Psoas muscle (tissue), 8 donors: ENCODE data around the gene PRMT5. TPM values are rescaled to one million over a fixed set of nuclear protein-coding genes. Genes with fewer than 3 reads are reported as not detected.

Experiments used
- ATAC-seq, 4 donors: fragments of 200-7000 bp; cut with Tn5 transposase; one replicate each; pipeline ENCODE4 v1.9.1; 2020; ENCODE audit warnings: moderate library complexity in 3 of 4, mild to moderate bottlenecking in 2 of 4
- DNase-seq, 2 donors: peaks; one replicate each; pipeline ENCODE4 v3.0.0-alpha.2; 2020
- H3K27ac ChIP-seq: fragments of 200-600 bp; one replicate; pipeline ENCODE4 v1.8.0; 2022
- H3K27me3 ChIP-seq, 3 donors: fragments of 200-600 bp in 1 of 3; one replicate each; pipeline versions ENCODE4 v1.6.1 to v1.8.0; 2013 to 2022; ENCODE audit warnings: low read length in 2 of 3, mild to moderate bottlenecking in 2 of 3, moderate library complexity in 1 of 3; ENCODE audit not compliant: insufficient read depth in 3 of 3
- H3K36me3 ChIP-seq, 2 donors: fragments of 200-600 bp in 1 of 2; one replicate each; pipeline versions ENCODE4 v1.6.1 to v1.8.0; 2013 to 2022; ENCODE audit warnings: low read depth in 1 of 2, mild to moderate bottlenecking in 1 of 2, moderate library complexity in 1 of 2; ENCODE audit not compliant: insufficient read depth in 1 of 2
- H3K4me1 ChIP-seq: fragments of 200-600 bp; one replicate; pipeline ENCODE4 v1.8.0; 2022
- H3K4me3 ChIP-seq: fragments of 200-600 bp; one replicate; pipeline ENCODE4 v1.8.0; 2022; ENCODE audit warnings: mild to moderate bottlenecking
- H3K9me3 ChIP-seq: fragments of 200-600 bp; one replicate; pipeline ENCODE4 v1.8.0; 2022
- CTCF ChIP-seq: fragments of 200-600 bp; IDR thresholded peaks from one replicate; pipeline ENCODE4 v1.8.0; 2022; ENCODE audit warnings: antibody characterized with exemption
- WGBS, 3 donors: extraction: QIAGEN DNeasy Blood & Tissue Kit; methylation state at CpG; one replicate each; pipeline versions ENCODE4 v1.1.6 to v1.1.7; 2013; 5-methylcytosine and 5-hydroxymethylcytosine counted together
- intact Hi-C, 2 donors: fragments of 100-400 bp; cut with DNase I; formaldehyde crosslinking; loops; one replicate each; pipeline versions ENCODE4 v1.11.0 to v1.14.2; 2022
- polyA plus RNA-seq, 3 donors: library from polyadenylated mRNA; stranded (reverse); fragments of 200-250 nt; gene quantifications; one replicate each; pipeline ENCODE4 v1.2.3, GENCODE V29; 2013
- total RNA-seq, 4 donors: library from RNA; stranded (reverse); fragmentation: NEBNext Ultra II Directional in 2 of 4; extraction: Animal tissue kit (Norgen Biotek cat#: 25700) in 2 of 4; gene quantifications; one replicate each; pipeline versions ENCODE4 v1.2.1 to v1.2.4, GENCODE V29; 2021 to 2023
- donor health status: healthy with polysubstance abuse.
- donor health status: DM: no; HTN: no; CAD: no; lungs with moderate emphysema.
- donor health status: Bipolar disorder and iron deficiency.
- donor health status: healthy.
- donor health status: DM: yes; HTN: yes; CAD: no.
- donor health status: DM: no; HTN: no; CAD: no.
- donor health status: DM: no; HTN: no; CAD: no.
- donor health status: DM: yes; HTN: yes; CAD: no.

Gene PRMT5
- total and polyA plus RNA-seq, 7 donors, result 45.3 to 99.5 (median 76.1) TPM

- ATAC-seq (no peak), DNase-seq (no peak)
- Histone ChIP-seq H3K36me3 (no peaks in the 10 kb centered on the region), H3K4me3 (no peak overlapping the region), H3K27me3 (no peaks in the 10 kb centered on the region), H3K4me1 (no peaks in the 10 kb centered on the region), H3K9me3 (no peaks in the 10 kb centered on the region), H3K27ac (no peak overlapping the region)
- intact Hi-C loops, result loop anchor here in 1 of 2 donors (10.0 kb wide), 1 partner anchor 50 kb away; the partner anchor contains the start of gene AJUBA
- no peak for TF ChIP-seq CTCF
- WGBS, 3 donors, result 89 to 93% (median 90%) methylated on average over 1 of the region's 1 CpG
Measured at GRCh38 chr14:22935156-22935555, 6.0 kb upstream of the PRMT5 start.

DNA sequence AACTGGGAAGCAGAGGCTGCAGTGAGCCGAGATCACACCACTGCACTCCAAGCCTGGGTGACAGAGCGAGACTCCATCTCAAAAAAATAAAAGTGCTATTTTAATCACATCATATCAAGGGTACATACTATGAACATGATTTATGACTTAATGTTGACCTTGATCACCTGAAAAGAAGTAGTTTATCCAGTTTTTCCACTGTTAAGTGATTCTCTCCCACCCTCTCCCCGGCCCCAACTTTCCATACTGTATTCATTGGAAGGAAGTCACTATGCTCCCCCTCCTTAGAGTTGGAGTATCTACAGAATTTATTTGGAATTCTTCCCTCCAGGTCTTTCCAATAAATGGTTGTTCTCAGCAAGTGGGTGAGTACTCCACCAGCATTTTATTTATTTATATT, 3.0 kb upstream of the PRMT5 start:
- no peak for ATAC-seq

GRCh38 chr14:22929961-22930364, 787 bp upstream of the PRMT5 start:
- intact Hi-C loops, result loop anchor here in 1 of 2 donors (10.0 kb wide), 1 partner anchor 55 kb away; the partner anchor contains the start of gene AJUBA
- Histone ChIP-seq H3K4me3 (peak overlapping the region; percentile 90), H3K4me1 (peaks cover 16% of the 10 kb centered on the region), H3K36me3 (peaks cover 0 to 30% of the 10 kb centered on the region in 2 donors), H3K9me3 (no peaks in the 10 kb centered on the region), H3K27ac (peak overlapping the region; percentile 88), H3K27me3 (no peaks in the 10 kb centered on the region)
- no peak for TF ChIP-seq CTCF
- 0 to 3% (median 2%) methylated on average over 2 of the region's 2 CpGs for WGBS, 3 donors
- ATAC-seq (peak in 3 of 4 donors; percentile 27 to 64 (median 41)), DNase-seq (no peak)

More for the DNA sequence above, 3.0 kb upstream of the PRMT5 start:
- intact Hi-C loops, result loop anchor here (2.0 to 10.0 kb wide), 2 partner anchors 23 to 53 kb away; partner anchors contain the start of gene AJUBA (in 1 of the 2)
- H3K4me3 ChIP-seq, result no peak overlapping the region
- DNase-seq, result no peak
- WGBS, 3 donors, result 80 to 95% (median 83%) methylated on average over 2 to 3 of the region's 3 CpGs
- H3K27ac ChIP-seq, result no peak overlapping the region
- H3K27me3 ChIP-seq, result no peaks in the 10 kb centered on the region
- H3K36me3 ChIP-seq, result peaks cover 0 to 8% of the 10 kb centered on the region in 2 donors
- peaks cover 15% of the 10 kb centered on the region for H3K4me1 ChIP-seq
- no peaks in the 10 kb centered on the region for H3K9me3 ChIP-seq
- TF ChIP-seq CTCF, result no peak

- 9 to 16% (median 12%) methylated on average over 12 of the region's 12 CpGs for WGBS, 3 donors
- intact Hi-C loops, result no loop called here
- peak overlapping the region; percentile 90 for H3K4me3 ChIP-seq
- TF ChIP-seq CTCF, result no peak
- H3K36me3 ChIP-seq, result peaks cover 0 to 45% of the 10 kb centered on the region in 2 donors
- ATAC-seq (no peak), DNase-seq (no peak)
- H3K27ac ChIP-seq, result peak overlapping the region; percentile 90
- no peaks in the 10 kb centered on the region for H3K27me3 ChIP-seq
- H3K4me1 ChIP-seq, result peaks cover 16% of the 10 kb centered on the region
- H3K9me3 ChIP-seq, result no peaks in the 10 kb centered on the region
Measured at GRCh38 chr14:22928237-22929103, 706 bp downstream of the PRMT5 start.
